SU-DHL-6 (cell line): ENCODE data around the gene SYK.

ENCODE experiments used
- H2AFZ ChIP-seq: fragments of 200-600 bp; sonication (generic); 2 replicates; pipeline ENCODE4 v1.6.1; 2014; ENCODE audit warnings: low read depth, mild to moderate bottlenecking, moderate library complexity, mixed read lengths, antibody characterized with exemption, low read length; ENCODE audit not compliant: severe bottlenecking
- H3F3A ChIP-seq: fragments of 200-600 bp; shearing (Covaris generic); 2 replicates; pipeline ENCODE4 v1.6.0; 2016; ENCODE audit warnings: antibody characterized with exemption, mild to moderate bottlenecking; ENCODE audit not compliant: insufficient read depth
- H3K27ac ChIP-seq: fragments of 200-600 bp; sonication (generic); 2 replicates; pipeline ENCODE4 v1.5.1; 2016; ENCODE audit warnings: low read depth, mild to moderate bottlenecking, low read length, moderate library complexity, mixed read lengths
- H3K27me3 ChIP-seq: fragments of 200-600 bp; sonication (generic), shearing (Covaris generic); 2 replicates; pipeline ENCODE4 v1.6.0; 2014; ENCODE audit warnings: mild to moderate bottlenecking, low read length
- H3K36me3 ChIP-seq: fragments of 200-600 bp; sonication (generic); 2 replicates; pipeline ENCODE4 v1.6.1; 2014; ENCODE audit warnings: mild to moderate bottlenecking, low read length, mixed read lengths
- H3K4me2 ChIP-seq: fragments of 300-600, 200-600 bp; shearing (Covaris generic), sonication (generic); 2 replicates; pipeline ENCODE4 v1.6.0; 2014; ENCODE audit warnings: low read length, low read depth, mild to moderate bottlenecking; ENCODE audit not compliant: poor library complexity, severe bottlenecking
- H3K4me3 ChIP-seq: fragments of 200-600 bp; sonication (generic); 2 replicates; pipeline ENCODE4 v1.5.1; 2014; ENCODE audit warnings: antibody characterized with exemption, low read length, mild to moderate bottlenecking, mixed read lengths; ENCODE audit not compliant: insufficient read depth, poor library complexity, severe bottlenecking
- H3K79me2 ChIP-seq: fragments of 200-600 bp; sonication (generic); 2 replicates; pipeline ENCODE4 v1.6.1; 2014; ENCODE audit warnings: mild to moderate bottlenecking, low read length, moderate library complexity; ENCODE audit not compliant: insufficient read depth
- H3K9ac ChIP-seq: fragments of 200-600 bp; sonication (generic); 2 replicates; pipeline ENCODE4 v1.7.0; 2014; ENCODE audit warnings: mild to moderate bottlenecking, low read length
- H3K9me2 ChIP-seq: fragments of 200-600 bp; sonication (generic); replicated peaks from 2 replicates; pipeline ENCODE4 v1.6.1; 2014; ENCODE audit warnings: low read length; ENCODE audit not compliant: insufficient read depth
- H3K9me3 ChIP-seq: fragments of 200-600 bp; sonication (generic); 2 replicates; pipeline ENCODE4 v1.6.1; 2014; ENCODE audit warnings: low read length, mixed read lengths; ENCODE audit not compliant: insufficient read depth
- H4K20me1 ChIP-seq: fragments of 200-600 bp; sonication (generic); 2 replicates; pipeline ENCODE4 v1.6.1; 2014; ENCODE audit warnings: low read depth, mild to moderate bottlenecking, antibody characterized with exemption, low read length, moderate library complexity, mixed read lengths
- CTCF ChIP-seq: fragments of 200-600 bp; sonication (generic); IDR thresholded peaks from one replicate; pipeline ENCODE4 v1.5.1; 2017; ENCODE audit warnings: antibody characterized with exemption, mild to moderate bottlenecking, low read length, moderate library complexity; ENCODE audit not compliant: insufficient read depth, poor library complexity, severe bottlenecking
- EZH2phosphoT487 ChIP-seq: fragments of 200-600 bp; sonication (generic), shearing (Covaris generic); conservative IDR thresholded peaks from 2 replicates; pipeline ENCODE4 v1.6.1; 2018; ENCODE audit warnings: mild to moderate bottlenecking, antibody characterized with exemption, low read length, moderate library complexity, mixed read lengths

Gene SYK

GRCh38 chr9:90810691-90811090 is 9.1 kb downstream of the SYK start:
- Histone ChIP-seq H3K4me3 (no peak overlapping the region), H4K20me1 (no peaks in the 10 kb centered on the region), H3K27ac (peak overlapping the region; percentile 24; the same call in 1 of the 2 replicates), H3K9me3 (no peaks in the 10 kb centered on the region), H3K4me2 (peak overlapping the region; percentile 77), H3K27me3 (no peaks in the 10 kb centered on the region), H3K9me2 (no peaks in the 10 kb centered on the region), H3K79me2 (peaks cover 74% of the 10 kb centered on the region), H3K36me3 (no peaks in the 10 kb centered on the region), H2AFZ (no peak overlapping the region), H3K9ac (no peak overlapping the region), H3F3A (peaks cover 18% of the 10 kb centered on the region)
- TF ChIP-seq EZH2phosphoT487 (no peak), CTCF (no peak)

- H3K4me2 ChIP-seq: peak overlapping the region; percentile 51
Observed at GRCh38 chr9:90813046-90813445, 11.4 kb downstream of the SYK start.

GRCh38 chr9:90813523-90813922 is 11.9 kb downstream of the SYK start:
- Histone ChIP-seq H3K79me2 (peaks cover 74% of the 10 kb centered on the region), H3F3A (peaks cover 18% of the 10 kb centered on the region), H4K20me1 (no peaks in the 10 kb centered on the region), H3K27ac (peak overlapping the region; percentile 79), H3K9ac (peak overlapping the region; percentile 20; the same call in 1 of the 2 replicates), H3K36me3 (0 out of 2 replicates have a peak, but pooled peaks cover 7% of the 10 kb centered on the region), H3K4me3 (no peak overlapping the region), H3K9me3 (no peaks in the 10 kb centered on the region), H3K4me2 (peak overlapping the region; percentile 51), H2AFZ (no peak overlapping the region), H3K27me3 (no peaks in the 10 kb centered on the region), H3K9me2 (no peaks in the 10 kb centered on the region)
- TF ChIP-seq EZH2phosphoT487: no peak
- no peak for TF ChIP-seq CTCF

More at GRCh38 chr9:90813046-90813445, 11.4 kb downstream of the SYK start:
- Histone ChIP-seq H3K4me3 (no peak overlapping the region), H3K79me2 (peaks cover 74% of the 10 kb centered on the region), H4K20me1 (no peaks in the 10 kb centered on the region), H3K9me2 (no peaks in the 10 kb centered on the region), H2AFZ (no peak overlapping the region), H3K9ac (peak overlapping the region; percentile 20; the same call in 1 of the 2 replicates), H3K36me3 (0 out of 2 replicates have a peak, but pooled peaks cover 7% of the 10 kb centered on the region), H3K9me3 (no peaks in the 10 kb centered on the region), H3F3A (peaks cover 18% of the 10 kb centered on the region), H3K27me3 (no peaks in the 10 kb centered on the region), H3K27ac (peak overlapping the region; percentile 79)
- TF ChIP-seq CTCF (no peak), EZH2phosphoT487 (no peak)
